Activated T-helper 1 cell treated with anti-CD3 and anti-CD28 coated beads, Interleukin-12 subunit alpha, Interleukin-12 subunit beta, Interleukin-2, Interleukin-4 antibody, amounts not matched to agents 30 ng/mL and 10 ng/mL and 1 ng/mL, durations not matched to agents 14 hours and 24 hours and 36 hours (primary cell): ENCODE measurements around the gene SCIMP. TPM values are rescaled to one million over a fixed set of nuclear protein-coding genes. Genes with fewer than 3 reads are reported as not detected.

Experiments used
- DNase-seq: peaks from one replicate; pipeline ENCODE4 v3.0.0; 2021; ENCODE audit warnings: low spot score
- H3K27ac Mint-ChIP-seq: one replicate; pipeline ENCODE4 v1.8.0; 2021; ENCODE audit warnings: mild to moderate bottlenecking, mixed read lengths
- H3K27me3 Mint-ChIP-seq: one replicate; pipeline ENCODE4 v1.8.0; 2022; ENCODE audit warnings: mild to moderate bottlenecking, moderate library complexity, mixed read lengths; ENCODE audit not compliant: insufficient read depth
- H3K36me3 Mint-ChIP-seq: one replicate; pipeline ENCODE4 v1.8.0; 2021; ENCODE audit warnings: low read depth, mixed read lengths
- H3K4me1 Mint-ChIP-seq: one replicate; pipeline ENCODE4 v1.8.0; 2021; ENCODE audit warnings: low read depth, mixed read lengths
- H3K4me3 Mint-ChIP-seq: one replicate; pipeline ENCODE4 v1.8.0; 2021; ENCODE audit warnings: mild to moderate bottlenecking, moderate library complexity, mixed read lengths
- H3K9me3 Mint-ChIP-seq: one replicate; pipeline ENCODE4 v1.8.0; 2021; ENCODE audit warnings: mixed read lengths
- intact Hi-C: fragments of 100-400 bp; cut with micrococcal nuclease; formaldehyde crosslinking; loops from one replicate; pipeline ENCODE4 v1.15.1; 2024
- total RNA-seq: library from RNA; stranded (reverse); gene quantifications from 2 replicates; pipeline ENCODE4 v1.2.3, GENCODE V29; 2022

The SCIMP gene
- not detected in 2 replicates for total RNA-seq

DNA sequence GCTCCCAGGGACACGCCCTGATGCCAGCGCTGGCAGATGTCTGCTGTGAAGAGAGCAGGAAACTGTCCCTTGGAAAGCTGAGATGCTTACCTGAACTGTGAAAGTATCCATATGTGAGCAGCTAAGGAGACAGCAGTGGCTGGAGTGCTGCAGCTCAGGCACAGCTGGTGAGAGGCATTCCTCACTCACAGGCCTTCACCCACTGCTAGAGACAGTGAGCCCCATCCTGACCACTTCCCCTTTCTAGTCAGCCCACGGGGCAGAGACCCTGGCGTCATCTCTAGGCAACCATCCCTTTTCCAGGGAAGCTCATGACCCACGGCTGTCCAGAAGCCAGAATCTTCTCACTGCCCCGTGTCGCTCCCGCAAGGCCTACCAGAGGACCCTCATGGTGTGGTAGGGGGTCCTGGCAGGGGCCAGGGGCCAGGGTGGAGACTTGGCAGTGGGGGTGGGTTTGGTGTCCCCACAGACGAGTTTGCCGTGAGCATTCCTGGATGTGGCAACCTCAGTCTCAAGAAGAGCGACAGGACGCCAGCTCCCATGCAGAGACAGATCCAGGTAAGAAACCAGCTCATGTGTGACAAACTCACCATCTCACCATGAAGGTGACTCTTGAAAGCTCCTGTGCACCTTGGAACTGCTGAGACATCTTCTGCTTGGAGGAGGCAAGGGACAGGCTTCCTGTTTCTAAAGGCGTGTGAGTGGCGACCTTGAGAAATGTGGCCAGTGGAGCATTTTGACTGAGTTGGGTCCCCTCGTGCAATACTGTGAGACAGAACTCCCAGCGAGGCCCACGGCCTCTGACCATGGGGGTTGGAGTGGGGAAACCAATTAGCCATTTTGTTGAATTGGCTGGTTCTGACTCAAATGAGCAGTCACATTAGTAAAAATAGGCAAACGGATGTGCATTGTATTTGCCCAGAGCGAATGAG, at the start of gene SCIMP:
TSS of gene SCIMP (minus strand) at position 216 of the 932 bp plus-strand sequence. CDS start at position 111, 105 bp downstream.
- H3K4me1 Mint-ChIP-seq: peaks cover 8% of the 10 kb centered on the region
- H3K36me3 Mint-ChIP-seq: no peaks in the 10 kb centered on the region
- H3K9me3 Mint-ChIP-seq: no peaks in the 10 kb centered on the region
- H3K27me3 Mint-ChIP-seq: no peaks in the 10 kb centered on the region
- H3K27ac Mint-ChIP-seq: no peak within 1 kb of the TSS
- intact Hi-C loops: no loop called here
- H3K4me3 Mint-ChIP-seq: no peak within 1 kb of the TSS
- DNase-seq: no peak

DNA sequence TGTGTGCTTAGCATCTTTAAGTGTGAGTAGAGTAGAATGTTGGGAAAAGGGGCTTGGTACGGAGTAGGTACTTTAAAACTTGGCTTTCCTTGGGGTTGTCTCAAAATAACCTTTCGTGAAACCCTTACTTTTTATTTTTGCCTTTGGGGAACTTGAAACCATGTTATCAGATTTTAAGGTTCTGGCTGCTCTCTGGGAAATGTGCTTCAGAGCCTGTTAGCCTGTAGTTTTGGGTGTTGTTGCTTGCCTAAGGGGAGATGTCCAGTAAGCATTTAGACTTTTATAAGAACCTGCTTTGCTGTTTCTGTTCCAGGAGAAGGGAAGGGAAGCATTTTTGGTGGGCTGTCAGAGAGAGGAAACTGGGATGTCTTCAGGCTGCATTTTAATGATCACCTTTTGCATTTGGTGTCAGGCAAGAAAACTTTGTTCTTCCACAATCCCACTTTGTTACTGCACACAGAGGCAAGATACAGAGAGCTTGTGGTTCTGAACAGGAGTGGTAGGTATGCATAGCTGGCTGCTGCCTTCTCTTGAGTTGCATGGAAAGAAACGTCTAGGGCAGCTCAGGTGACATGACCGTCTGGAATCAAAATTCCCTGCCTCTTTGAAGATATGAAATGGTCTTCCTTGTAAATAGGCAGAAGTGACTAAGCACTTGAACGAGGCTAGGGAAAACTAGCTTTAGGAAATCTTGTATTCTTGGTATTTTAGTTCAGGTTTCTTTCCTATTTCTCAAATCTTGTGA, 49.1 kb upstream of the SCIMP start:
- Mint-ChIP-seq H3K27ac (peak overlapping the region; percentile 24), H3K36me3 (peaks cover 15% of the 10 kb centered on the region), H3K27me3 (no peaks in the 10 kb centered on the region), H3K4me3 (peak overlapping the region; percentile 90), H3K9me3 (no peaks in the 10 kb centered on the region), H3K4me1 (peaks cover 29% of the 10 kb centered on the region)
- no peak for DNase-seq
- intact Hi-C loops: loop anchor here (2.0 to 5.0 kb wide), 4 partner anchors 204 to 1141 kb away; partner anchors contain the start of genes CYB5D2, DERL2, INCA1 and KIF1C

GRCh38 chr17:5282642-5283217, 48.1 kb upstream of the SCIMP start:
- H3K27me3 Mint-ChIP-seq: no peaks in the 10 kb centered on the region
- peak overlapping the region; percentile 90 for H3K4me3 Mint-ChIP-seq
- peaks cover 28% of the 10 kb centered on the region for H3K4me1 Mint-ChIP-seq
- intact Hi-C loops: loop anchor here (1.0 to 5.0 kb wide), 6 partner anchors 137 to 1140 kb away; partner anchors contain the start of genes CYB5D2, DERL2, INCA1 and KIF1C
- no peaks in the 10 kb centered on the region for H3K9me3 Mint-ChIP-seq
- no peak for DNase-seq
- H3K36me3 Mint-ChIP-seq: peaks cover 15% of the 10 kb centered on the region
- H3K27ac Mint-ChIP-seq: peak overlapping the region; percentile 91

- Mint-ChIP-seq H3K36me3 (peaks cover 15% of the 10 kb centered on the region), H3K27me3 (peaks cover 3% of the 10 kb centered on the region), H3K9me3 (no peaks in the 10 kb centered on the region), H3K4me3 (peak within 1 kb of the TSS; percentile 90), H3K27ac (peak within 1 kb of the TSS; percentile 91), H3K4me1 (peaks cover 28% of the 10 kb centered on the region)
- DNase-seq: peak; percentile 92
- intact Hi-C loops: loop anchor here (1.0 to 5.0 kb wide), 6 partner anchors 137 to 1139 kb away; partner anchors contain the start of genes CYB5D2, DERL2, INCA1 and KIF1C
These were observed 47.4 kb upstream of the SCIMP start, which contains the start of gene RABEP1 for GRCh38 chr17:5281814-5282641. TSS of gene RABEP1 (plus strand) at chr17:5282284. CDS start at chr17:5282487, 203 bp downstream.

- Mint-ChIP-seq H3K36me3 (no peaks in the 10 kb centered on the region), H3K4me3 (no peak overlapping the region), H3K4me1 (peaks cover 7% of the 10 kb centered on the region), H3K27me3 (peaks cover under 1% of the 10 kb centered on the region), H3K9me3 (no peaks in the 10 kb centered on the region), H3K27ac (no peak overlapping the region)
- no peak for DNase-seq
- intact Hi-C loops: no loop called here
These were observed 37.7 kb upstream of the SCIMP start for GRCh38 chr17:5272322-5272721.

GRCh38 chr17:5269241-5269960, 34.7 kb upstream of the SCIMP start:
- Mint-ChIP-seq H3K27me3 (no peaks in the 10 kb centered on the region), H3K9me3 (no peaks in the 10 kb centered on the region), H3K4me3 (no peak overlapping the region), H3K27ac (no peak overlapping the region), H3K4me1 (peaks cover 7% of the 10 kb centered on the region), H3K36me3 (no peaks in the 10 kb centered on the region)
- intact Hi-C loops: no loop called here
- DNase-seq: no peak

DNA sequence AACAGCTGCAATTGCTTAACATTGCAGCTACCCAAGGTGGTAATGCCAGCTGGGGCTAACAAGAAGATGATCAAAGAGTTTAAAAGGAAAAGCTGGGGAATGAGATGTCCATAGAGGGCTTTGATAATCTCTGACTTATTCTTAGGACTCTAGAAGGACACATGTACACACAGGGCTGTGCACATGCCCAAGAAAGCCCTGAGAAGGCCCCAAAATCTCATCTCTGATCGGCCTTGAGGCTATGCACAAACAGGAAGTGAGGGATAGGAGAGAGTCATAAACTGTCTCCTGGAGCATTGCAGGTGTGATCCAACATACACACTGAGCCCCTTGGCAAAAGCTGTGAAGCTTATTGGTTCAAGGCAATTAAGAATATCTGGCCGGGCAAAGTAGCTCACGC, 30.2 kb upstream of the SCIMP start:
- Mint-ChIP-seq H3K4me1 (no peaks in the 10 kb centered on the region), H3K27me3 (no peaks in the 10 kb centered on the region), H3K27ac (no peak overlapping the region), H3K36me3 (no peaks in the 10 kb centered on the region), H3K4me3 (no peak overlapping the region), H3K9me3 (no peaks in the 10 kb centered on the region)
- intact Hi-C loops: no loop called here
- DNase-seq: no peak

- no peak for DNase-seq
- Mint-ChIP-seq H3K36me3 (no peaks in the 10 kb centered on the region), H3K9me3 (no peaks in the 10 kb centered on the region), H3K4me1 (no peaks in the 10 kb centered on the region), H3K27me3 (no peaks in the 10 kb centered on the region), H3K27ac (no peak overlapping the region), H3K4me3 (no peak overlapping the region)
- intact Hi-C loops: no loop called here
These were observed 28.8 kb upstream of the SCIMP start for GRCh38 chr17:5263441-5263840.

- intact Hi-C loops: no loop called here
- no peak for DNase-seq
- no peak overlapping the region for H3K4me3 Mint-ChIP-seq
- H3K36me3 Mint-ChIP-seq: no peaks in the 10 kb centered on the region
- H3K9me3 Mint-ChIP-seq: no peaks in the 10 kb centered on the region
- no peaks in the 10 kb centered on the region for H3K27me3 Mint-ChIP-seq
- H3K4me1 Mint-ChIP-seq: no peaks in the 10 kb centered on the region
- no peak overlapping the region for H3K27ac Mint-ChIP-seq
These were observed 27.8 kb upstream of the SCIMP start for GRCh38 chr17:5262416-5262991.

DNA sequence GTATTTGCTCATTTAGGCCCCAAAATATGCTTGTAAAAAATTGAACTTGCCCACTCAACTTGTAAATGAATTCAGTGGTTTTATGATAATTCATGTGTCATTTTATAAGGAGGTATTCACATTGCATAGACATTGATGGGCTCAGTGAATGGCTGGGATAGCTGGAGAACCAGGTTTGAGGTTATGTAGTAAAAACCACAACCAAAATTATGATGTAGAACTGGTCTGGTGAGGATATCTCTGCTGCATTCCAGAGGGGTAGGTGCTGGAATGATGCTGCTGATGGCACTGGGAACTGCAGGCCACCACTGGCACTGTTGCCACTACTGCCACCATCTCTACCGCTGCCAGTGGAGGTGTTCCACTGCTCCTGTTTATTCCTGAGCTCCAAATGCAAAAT, 25.9 kb upstream of the SCIMP start:
- Mint-ChIP-seq H3K36me3 (no peaks in the 10 kb centered on the region), H3K4me3 (no peak overlapping the region), H3K27ac (no peak overlapping the region), H3K27me3 (peaks cover 2% of the 10 kb centered on the region), H3K4me1 (no peaks in the 10 kb centered on the region), H3K9me3 (no peaks in the 10 kb centered on the region)
- intact Hi-C loops: no loop called here
- no peak for DNase-seq

- H3K4me3 Mint-ChIP-seq: no peak overlapping the region
- H3K36me3 Mint-ChIP-seq: no peaks in the 10 kb centered on the region
- no peak overlapping the region for H3K27ac Mint-ChIP-seq
- no peaks in the 10 kb centered on the region for H3K9me3 Mint-ChIP-seq
- intact Hi-C loops: no loop called here
- H3K4me1 Mint-ChIP-seq: peaks cover 6% of the 10 kb centered on the region
- H3K27me3 Mint-ChIP-seq: peaks cover 2% of the 10 kb centered on the region
- no peak for DNase-seq
These were observed 22.5 kb upstream of the SCIMP start for GRCh38 chr17:5257124-5257523.
